Measurements from ENCODE around the gene PXDN.

DNA sequence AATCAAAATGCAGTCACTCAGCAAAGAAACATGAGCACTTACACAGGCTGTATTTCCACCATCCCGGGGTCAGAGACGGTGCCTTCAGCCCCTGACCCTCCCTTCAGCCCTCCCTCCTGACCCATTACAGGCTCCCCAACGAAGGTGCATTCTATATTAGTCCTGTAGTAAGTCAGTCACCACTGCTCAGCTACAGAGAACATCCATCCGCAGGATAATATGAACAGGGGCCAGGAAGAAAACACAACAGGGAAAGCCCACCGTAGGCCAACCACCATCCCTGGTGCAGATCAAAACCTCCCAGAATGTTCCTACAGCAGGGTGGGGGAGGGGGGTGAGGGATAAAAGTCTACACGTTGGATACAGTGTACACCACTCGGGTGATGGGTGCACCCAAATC, 15.1 kb downstream of the PXDN start:
- TF ChIP-seq, protein P1, sequence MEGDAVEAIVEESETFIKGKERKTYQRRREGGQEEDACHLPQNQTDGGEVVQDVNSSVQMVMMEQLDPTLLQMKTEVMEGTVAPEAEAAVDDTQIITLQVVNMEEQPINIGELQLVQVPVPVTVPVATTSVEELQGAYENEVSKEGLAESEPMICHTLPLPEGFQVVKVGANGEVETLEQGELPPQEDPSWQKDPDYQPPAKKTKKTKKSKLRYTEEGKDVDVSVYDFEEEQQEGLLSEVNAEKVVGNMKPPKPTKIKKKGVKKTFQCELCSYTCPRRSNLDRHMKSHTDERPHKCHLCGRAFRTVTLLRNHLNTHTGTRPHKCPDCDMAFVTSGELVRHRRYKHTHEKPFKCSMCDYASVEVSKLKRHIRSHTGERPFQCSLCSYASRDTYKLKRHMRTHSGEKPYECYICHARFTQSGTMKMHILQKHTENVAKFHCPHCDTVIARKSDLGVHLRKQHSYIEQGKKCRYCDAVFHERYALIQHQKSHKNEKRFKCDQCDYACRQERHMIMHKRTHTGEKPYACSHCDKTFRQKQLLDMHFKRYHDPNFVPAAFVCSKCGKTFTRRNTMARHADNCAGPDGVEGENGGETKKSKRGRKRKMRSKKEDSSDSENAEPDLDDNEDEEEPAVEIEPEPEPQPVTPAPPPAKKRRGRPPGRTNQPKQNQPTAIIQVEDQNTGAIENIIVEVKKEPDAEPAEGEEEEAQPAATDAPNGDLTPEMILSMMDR (IDR thresholded peaks at IDR 0.05): no peak
- TF ChIP-seq POLR2A (IDR thresholded peaks at IDR 0.05) (no peak), POLR2AphosphoS5 (IDR thresholded peaks at IDR 0.05) (no peak)
